GM10248 (cell line): ENCODE measurements around the gene WDR1.

Experiments used
- CTCF ChIA-PET: fragments of 300-600 bp; sonication (Branson Sonifier 250); formaldehyde crosslinking; extraction: SDS; loops from one replicate; lab custom pipeline; 2021; ENCODE audit warnings: antibody characterized with exemption; lab: Yijun Ruan, JAX
- POLR2A ChIA-PET: fragments of 350-650 bp; sonication (Branson Sonifier 250); formaldehyde crosslinking; extraction: SDS; loops from one replicate; lab custom pipeline; 2020; ENCODE audit warnings: antibody characterized with exemption; lab: Yijun Ruan, JAX
- DNase-seq: peaks from one replicate; pipeline ENCODE4 v3.0.0; 2012; ENCODE audit errors: extremely low spot score
- TF ChIP-seq, protein P1 (sequence below): IDR thresholded peaks from 2 replicates; pipeline ENCODE4 v1.5.1; 2012; ENCODE audit warnings: mild to moderate bottlenecking, low read depth; ENCODE audit errors: extremely low read depth, missing control alignments, control extremely low read depth

The WDR1 gene

GRCh38 chr4:10091531-10092181 is 24.9 kb downstream of the WDR1 start:
- CTCF ChIA-PET, result interaction anchor here (1.2 kb wide), 1 partner anchor 17 kb away, joined by 3 read pairs; no protein-coding TSS in a partner anchor
- TF ChIP-seq, protein P1, sequence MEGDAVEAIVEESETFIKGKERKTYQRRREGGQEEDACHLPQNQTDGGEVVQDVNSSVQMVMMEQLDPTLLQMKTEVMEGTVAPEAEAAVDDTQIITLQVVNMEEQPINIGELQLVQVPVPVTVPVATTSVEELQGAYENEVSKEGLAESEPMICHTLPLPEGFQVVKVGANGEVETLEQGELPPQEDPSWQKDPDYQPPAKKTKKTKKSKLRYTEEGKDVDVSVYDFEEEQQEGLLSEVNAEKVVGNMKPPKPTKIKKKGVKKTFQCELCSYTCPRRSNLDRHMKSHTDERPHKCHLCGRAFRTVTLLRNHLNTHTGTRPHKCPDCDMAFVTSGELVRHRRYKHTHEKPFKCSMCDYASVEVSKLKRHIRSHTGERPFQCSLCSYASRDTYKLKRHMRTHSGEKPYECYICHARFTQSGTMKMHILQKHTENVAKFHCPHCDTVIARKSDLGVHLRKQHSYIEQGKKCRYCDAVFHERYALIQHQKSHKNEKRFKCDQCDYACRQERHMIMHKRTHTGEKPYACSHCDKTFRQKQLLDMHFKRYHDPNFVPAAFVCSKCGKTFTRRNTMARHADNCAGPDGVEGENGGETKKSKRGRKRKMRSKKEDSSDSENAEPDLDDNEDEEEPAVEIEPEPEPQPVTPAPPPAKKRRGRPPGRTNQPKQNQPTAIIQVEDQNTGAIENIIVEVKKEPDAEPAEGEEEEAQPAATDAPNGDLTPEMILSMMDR, result no peak
- no peak for DNase-seq
- POLR2A ChIA-PET, result no interaction called here

GRCh38 chr4:10090467-10091250 is 25.9 kb downstream of the WDR1 start:
- POLR2A ChIA-PET, result interaction anchor here (1.8 kb wide), 1 partner anchor 27 kb away, joined by 15 read pairs; the partner anchor contains the start of gene WDR1
- TF ChIP-seq, protein P1, result no peak
- no peak for DNase-seq
- CTCF ChIA-PET, result no interaction called here

DNA sequence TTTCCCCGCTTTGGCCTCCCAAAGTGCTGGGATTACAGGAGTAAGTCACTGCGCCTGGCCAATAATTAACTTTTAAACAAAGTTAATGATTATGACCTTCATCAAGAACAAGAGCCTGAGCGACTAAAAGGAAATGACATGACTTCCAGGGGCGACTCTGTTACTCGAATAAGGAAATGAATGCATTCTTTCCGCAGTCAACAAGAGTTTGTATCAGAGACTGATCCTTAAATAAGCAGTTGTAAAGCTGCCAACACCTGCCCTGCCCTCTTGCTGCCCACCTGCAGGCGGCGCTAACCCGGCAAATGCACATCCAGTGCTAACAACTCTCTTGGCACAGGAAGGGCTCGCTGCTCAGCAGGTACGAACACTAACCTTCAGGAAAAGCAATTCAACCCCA is 27.3 kb downstream of the WDR1 start:
- TF ChIP-seq, protein P1, result peak; percentile 19
- DNase-seq, result no peak
- POLR2A ChIA-PET, result interaction anchor here (0.6 to 1.8 kb wide), 2 partner anchors 11 to 28 kb away, joined by 3 to 15 read pairs; partner anchors contain the start of gene WDR1
- CTCF ChIA-PET, result interaction anchor here (0.7 kb wide), 1 partner anchor 74 kb away, joined by 3 read pairs; no protein-coding TSS in a partner anchor

- TF ChIP-seq, protein P1, result no peak
- CTCF ChIA-PET, result interaction anchor here (0.7 kb wide), 1 partner anchor 73 kb away, joined by 3 read pairs; no protein-coding TSS in a partner anchor
- POLR2A ChIA-PET, result interaction anchor here (0.6 to 1.8 kb wide), 3 partner anchors 10 to 29 kb away, joined by 3 to 15 read pairs (median 3); partner anchors contain the start of gene WDR1
- DNase-seq, result no peak
Observed at GRCh38 chr4:10088135-10089010, 28.2 kb downstream of the WDR1 start.

DNA sequence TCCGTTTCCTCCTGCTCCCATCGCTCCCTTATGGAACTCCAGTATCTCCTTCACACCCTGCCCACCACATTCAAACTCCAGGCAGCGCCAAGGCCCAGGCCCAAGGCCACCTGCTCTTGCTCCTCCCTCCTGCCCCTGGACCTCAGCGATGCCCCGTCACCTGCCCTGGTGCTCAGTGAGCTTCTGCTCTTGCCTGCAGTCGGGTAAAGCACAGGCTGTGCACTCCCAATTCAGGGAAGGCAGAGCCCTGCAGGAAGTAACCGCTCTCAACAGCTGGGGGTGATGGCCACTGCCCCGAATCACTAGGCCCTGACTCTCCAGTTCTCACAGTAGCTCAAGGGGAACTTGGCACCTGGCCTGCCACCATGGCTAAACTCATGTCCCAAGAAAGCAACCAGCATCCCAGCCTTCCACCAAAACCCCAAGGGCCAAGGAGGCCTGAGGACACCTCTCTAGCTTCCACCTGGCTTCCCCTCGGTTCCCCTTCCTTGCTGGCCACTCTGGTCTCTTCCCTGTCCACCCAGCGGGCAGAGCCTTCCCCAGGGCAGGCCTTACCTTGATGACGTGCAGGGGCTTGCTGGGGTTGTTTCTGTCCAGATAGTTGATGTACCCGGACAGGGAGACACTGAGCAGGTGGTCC is 29.3 kb downstream of the WDR1 start:
- DNase-seq, result no peak
- POLR2A ChIA-PET, result no interaction called here
- CTCF ChIA-PET, result no interaction called here
- TF ChIP-seq, protein P1, result no peak
